Measurements from ENCODE around the gene KIAA2012. TPM values are rescaled to one million over a fixed set of nuclear protein-coding genes. Genes with fewer than 3 reads are reported as not detected.

KIAA2012 gene
- not detected for total RNA-seq (ENCODE audit: unreplicated experiment)
- long read RNA-seq, result 0 reads

DNA sequence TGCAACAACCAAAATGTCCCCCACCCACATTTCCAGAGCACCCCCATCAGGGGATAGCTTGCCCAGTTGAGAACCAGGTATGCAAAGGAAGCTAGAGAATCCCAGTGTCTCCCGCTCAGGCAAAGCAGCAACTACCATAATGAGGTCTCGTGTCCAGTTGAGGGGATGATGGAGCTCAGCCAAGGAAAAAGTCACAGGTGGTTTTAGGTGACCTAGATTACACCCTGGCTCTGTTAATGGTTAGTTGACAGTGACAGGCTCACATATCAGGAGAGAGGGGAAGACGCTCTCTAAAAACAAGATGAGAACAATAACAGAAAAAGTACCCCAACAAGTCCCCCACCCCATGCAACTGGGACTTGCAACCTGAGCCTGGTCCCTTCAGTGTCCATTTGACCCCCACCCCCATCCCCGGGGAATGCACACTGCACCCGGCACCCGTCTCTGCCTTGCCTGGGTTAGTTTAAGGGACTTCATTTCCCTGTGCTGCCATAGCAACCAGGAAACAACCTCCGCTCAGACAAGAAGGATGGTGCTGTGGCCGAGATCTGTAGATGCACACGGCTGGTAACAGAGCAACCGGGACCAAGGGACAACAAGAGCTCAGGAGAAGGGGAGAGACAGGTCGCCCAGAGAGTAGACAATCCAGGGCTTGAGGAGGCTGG, at the start of gene KIAA2012:
TSS of gene KIAA2012 (plus strand) at position 519 of the 665 bp plus-strand sequence. CDS start 373 bp downstream, outside the sequence.
- Mint-ChIP-seq H3K27me3 (ENCODE audit: unreplicated experiment) (peaks cover 5% of the 10 kb centered on the region), H3K4me3 (ENCODE audit: unreplicated experiment) (no peak within 1 kb of the TSS), H3K9me3 (ENCODE audit: unreplicated experiment) (no peaks in the 10 kb centered on the region), H3K4me1 (ENCODE audit: low read depth, unreplicated experiment) (peaks cover 4% of the 10 kb centered on the region), H3K36me3 (ENCODE audit: unreplicated experiment) (no peaks in the 10 kb centered on the region), H3K27ac (ENCODE audit: unreplicated experiment) (no peak within 1 kb of the TSS)
- TF ChIP-seq, protein P1, sequence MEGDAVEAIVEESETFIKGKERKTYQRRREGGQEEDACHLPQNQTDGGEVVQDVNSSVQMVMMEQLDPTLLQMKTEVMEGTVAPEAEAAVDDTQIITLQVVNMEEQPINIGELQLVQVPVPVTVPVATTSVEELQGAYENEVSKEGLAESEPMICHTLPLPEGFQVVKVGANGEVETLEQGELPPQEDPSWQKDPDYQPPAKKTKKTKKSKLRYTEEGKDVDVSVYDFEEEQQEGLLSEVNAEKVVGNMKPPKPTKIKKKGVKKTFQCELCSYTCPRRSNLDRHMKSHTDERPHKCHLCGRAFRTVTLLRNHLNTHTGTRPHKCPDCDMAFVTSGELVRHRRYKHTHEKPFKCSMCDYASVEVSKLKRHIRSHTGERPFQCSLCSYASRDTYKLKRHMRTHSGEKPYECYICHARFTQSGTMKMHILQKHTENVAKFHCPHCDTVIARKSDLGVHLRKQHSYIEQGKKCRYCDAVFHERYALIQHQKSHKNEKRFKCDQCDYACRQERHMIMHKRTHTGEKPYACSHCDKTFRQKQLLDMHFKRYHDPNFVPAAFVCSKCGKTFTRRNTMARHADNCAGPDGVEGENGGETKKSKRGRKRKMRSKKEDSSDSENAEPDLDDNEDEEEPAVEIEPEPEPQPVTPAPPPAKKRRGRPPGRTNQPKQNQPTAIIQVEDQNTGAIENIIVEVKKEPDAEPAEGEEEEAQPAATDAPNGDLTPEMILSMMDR (IDR thresholded peaks at IDR 0.05; ENCODE audit: partially characterized antibody, unreplicated experiment), result no peak
- DNase-seq, result no peak

DNA sequence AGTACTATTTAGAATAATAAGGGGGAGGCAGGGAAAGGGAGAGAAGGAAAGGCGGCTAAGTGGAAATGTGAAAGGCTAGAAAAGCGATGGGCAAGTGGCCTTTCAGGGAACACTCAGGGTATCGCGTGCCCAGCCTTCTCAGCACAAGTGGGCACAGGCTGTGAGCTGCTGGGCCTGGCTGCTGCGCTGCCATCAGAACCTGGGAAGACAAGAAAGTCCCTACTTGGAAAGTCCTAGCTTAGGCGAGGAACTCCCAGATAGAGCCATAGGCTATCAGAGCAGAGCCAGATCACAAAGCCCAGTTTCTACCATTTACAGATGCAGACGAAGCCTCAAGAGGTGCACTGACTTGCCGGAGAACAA, 49.2 kb upstream of the KIAA2012 start:
- H3K9me3 Mint-ChIP-seq (ENCODE audit: unreplicated experiment), result no peaks in the 10 kb centered on the region
- no peak overlapping the region for H3K4me3 Mint-ChIP-seq (ENCODE audit: unreplicated experiment)
- H3K27me3 Mint-ChIP-seq (ENCODE audit: unreplicated experiment), result peaks cover 2% of the 10 kb centered on the region
- H3K36me3 Mint-ChIP-seq (ENCODE audit: unreplicated experiment), result no peaks in the 10 kb centered on the region
- peaks cover 11% of the 10 kb centered on the region for H3K4me1 Mint-ChIP-seq (ENCODE audit: low read depth, unreplicated experiment)
- no peak for DNase-seq
- no peak overlapping the region for H3K27ac Mint-ChIP-seq (ENCODE audit: unreplicated experiment)
- TF ChIP-seq, protein P1 (IDR thresholded peaks at IDR 0.05; ENCODE audit: partially characterized antibody, unreplicated experiment), result no peak

DNA sequence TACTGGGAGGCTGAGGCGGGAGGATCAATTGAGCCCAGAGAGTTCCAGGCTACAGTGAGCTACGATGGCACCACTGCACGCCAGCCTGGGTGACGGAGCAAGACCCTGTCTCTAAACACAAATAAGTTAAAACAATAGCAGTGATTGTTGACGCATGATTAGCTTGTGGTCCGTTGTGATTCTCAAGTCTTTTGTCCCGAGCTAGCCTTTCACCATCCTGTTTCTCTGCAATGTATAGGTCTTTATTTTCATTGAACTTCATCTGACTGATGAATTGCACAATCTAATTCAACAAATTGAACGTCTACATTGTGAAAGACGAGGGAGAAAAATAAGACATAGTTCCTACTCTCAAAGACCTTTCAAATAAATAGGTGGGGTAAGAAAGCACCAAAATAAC, 48.2 kb upstream of the KIAA2012 start:
- Mint-ChIP-seq H3K27me3 (ENCODE audit: unreplicated experiment) (peaks cover 2% of the 10 kb centered on the region), H3K4me1 (ENCODE audit: low read depth, unreplicated experiment) (peaks cover 18% of the 10 kb centered on the region), H3K9me3 (ENCODE audit: unreplicated experiment) (peaks cover 5% of the 10 kb centered on the region), H3K27ac (ENCODE audit: unreplicated experiment) (no peak overlapping the region), H3K36me3 (ENCODE audit: unreplicated experiment) (no peaks in the 10 kb centered on the region), H3K4me3 (ENCODE audit: unreplicated experiment) (no peak overlapping the region)
- TF ChIP-seq, protein P1 (IDR thresholded peaks at IDR 0.05; ENCODE audit: partially characterized antibody, unreplicated experiment), result no peak
- no peak for DNase-seq

DNA sequence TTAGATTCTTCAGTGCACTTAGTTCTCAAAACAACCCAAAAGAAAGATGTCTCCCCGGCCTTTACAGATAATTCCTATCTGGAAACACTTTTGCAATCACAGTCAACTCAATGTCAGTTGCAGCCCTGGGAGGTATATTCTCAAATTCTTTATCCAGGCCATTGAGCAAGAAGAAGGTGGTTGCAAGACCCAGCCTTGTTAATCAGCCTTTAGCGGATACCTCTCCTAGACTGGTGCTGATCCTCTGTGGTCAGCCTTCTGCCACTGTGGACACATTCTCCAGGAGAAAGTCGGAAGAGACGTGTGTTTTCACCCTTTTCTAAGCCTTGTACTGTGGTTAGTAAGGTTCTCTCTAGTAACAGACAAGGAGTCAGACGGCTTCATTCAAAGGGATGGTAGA, 47.2 kb upstream of the KIAA2012 start:
- Mint-ChIP-seq H3K27me3 (ENCODE audit: unreplicated experiment) (peaks cover 2% of the 10 kb centered on the region), H3K4me1 (ENCODE audit: low read depth, unreplicated experiment) (peaks cover 19% of the 10 kb centered on the region), H3K27ac (ENCODE audit: unreplicated experiment) (no peak overlapping the region), H3K36me3 (ENCODE audit: unreplicated experiment) (no peaks in the 10 kb centered on the region), H3K4me3 (ENCODE audit: unreplicated experiment) (no peak overlapping the region), H3K9me3 (ENCODE audit: unreplicated experiment) (peaks cover 5% of the 10 kb centered on the region)
- TF ChIP-seq, protein P1 (IDR thresholded peaks at IDR 0.05; ENCODE audit: partially characterized antibody, unreplicated experiment), result no peak
- DNase-seq, result no peak

DNA sequence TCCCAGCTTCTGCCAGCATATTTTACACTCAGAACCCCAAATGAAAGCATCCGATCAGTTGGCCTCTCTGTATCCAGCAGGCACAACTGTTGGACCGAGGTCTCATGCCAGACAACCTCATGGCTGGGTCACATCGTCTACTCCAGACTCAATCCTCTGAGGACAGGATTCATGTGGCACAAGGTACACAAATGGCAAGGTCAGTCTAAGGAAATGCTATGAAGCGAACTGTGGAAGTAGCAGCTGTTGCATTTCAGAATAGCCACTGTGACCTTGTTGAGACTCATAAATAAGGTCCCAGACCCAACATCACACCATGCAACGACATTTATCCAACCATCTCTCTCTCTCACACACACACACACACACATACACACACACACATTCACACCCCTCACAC, 46.5 kb upstream of the KIAA2012 start:
- H3K36me3 Mint-ChIP-seq (ENCODE audit: unreplicated experiment), result no peaks in the 10 kb centered on the region
- H3K4me1 Mint-ChIP-seq (ENCODE audit: low read depth, unreplicated experiment), result peaks cover 20% of the 10 kb centered on the region
- TF ChIP-seq, protein P1 (IDR thresholded peaks at IDR 0.05; ENCODE audit: partially characterized antibody, unreplicated experiment), result no peak
- H3K4me3 Mint-ChIP-seq (ENCODE audit: unreplicated experiment), result no peak overlapping the region
- H3K27ac Mint-ChIP-seq (ENCODE audit: unreplicated experiment), result no peak overlapping the region
- H3K9me3 Mint-ChIP-seq (ENCODE audit: unreplicated experiment), result peaks cover 5% of the 10 kb centered on the region
- peaks cover 2% of the 10 kb centered on the region for H3K27me3 Mint-ChIP-seq (ENCODE audit: unreplicated experiment)
- no peak for DNase-seq

All from glutamatergic neuron (in vitro differentiated cells).